HEK293 (cell line): Measurements from ENCODE around the gene CADPS.
"Not testable (repeated sequence)": the region's sequence is repeated elsewhere in the genome, so short reads cannot be mapped to it uniquely, and the experiment has no call there.

Experiments
- CTCF ChIA-PET: fragments of 350-600 bp; formaldehyde crosslinking; extraction: SDS; loops from one replicate; lab custom pipeline; 2021; ENCODE audit warnings: antibody characterized with exemption; lab: Yijun Ruan, JAX
- POLR2A ChIA-PET: fragments of 300-600 bp; formaldehyde crosslinking; extraction: SDS; loops from one replicate; lab custom pipeline; 2020; ENCODE audit warnings: antibody characterized with exemption, inconsistent platforms; lab: Yijun Ruan, JAX
- H3K27ac ChIP-seq: fragments of 200-500 bp; sonication (Bioruptor generic); 2 replicates; pipeline ENCODE4 v1.5.1; 2014; ENCODE audit warnings: low read depth, low read length, control low read depth, inconsistent platforms; ENCODE audit errors: extremely low read depth
- H3K36me3 ChIP-seq, 2 experiments: fragments of 200-500 bp in 1 of 2; sonication (Bioruptor generic) in 1 of 2; 1 replicate in 1 of 2; 2 replicates in 1 of 2; pipeline ENCODE4 v1.5.1; 2014 to 2017; ENCODE audit warnings: inconsistent platforms in 2 of 2, low read length in 2 of 2; ENCODE audit not compliant: control insufficient read depth in 2 of 2, insufficient read depth in 1 of 2
- H3K4me1 ChIP-seq: fragments of 200-500 bp; sonication (Bioruptor generic); 2 replicates; pipeline ENCODE4 v1.5.1; 2014; ENCODE audit warnings: mild to moderate bottlenecking, low read length, inconsistent platforms; ENCODE audit not compliant: control insufficient read depth, insufficient read depth
- H3K4me3 ChIP-seq: 2 replicates; pipeline ENCODE4 v1.5.1; 2011; ENCODE audit warnings: low read depth, mild to moderate bottlenecking, control low read depth, low read length, moderate library complexity
- H3K9me3 ChIP-seq: fragments of 200-500 bp; sonication (Bioruptor generic); 2 replicates; pipeline ENCODE4 v1.5.1; 2014; ENCODE audit warnings: low read depth, low read length, inconsistent platforms; ENCODE audit not compliant: control insufficient read depth, insufficient read depth
- GLI2 ChIP-seq: fragments of 450-650 bp; formaldehyde crosslinking; IDR thresholded peaks from 2 replicates; pipeline ENCODE4; 2017; ENCODE audit warnings: missing biosample characterization, missing genetic modification characterization, low read depth, borderline replicate concordance
- HOXD13 ChIP-seq: sonication (generic); formaldehyde crosslinking; IDR thresholded peaks from 2 replicates; pipeline ENCODE4 v1.8.0; 2022; ENCODE audit warnings: missing genetic modification reagents, borderline replicate concordance
- KLF9 ChIP-seq: fragments of 450-650 bp; formaldehyde crosslinking; IDR thresholded peaks from 2 replicates; pipeline ENCODE4 v1.5.1; 2016; ENCODE audit warnings: missing biosample characterization, missing genetic modification characterization, low read depth
- PRDM1 ChIP-seq: fragments of 450-650 bp; formaldehyde crosslinking; IDR thresholded peaks from 2 replicates; pipeline ENCODE4; 2016; ENCODE audit warnings: missing biosample characterization, missing genetic modification characterization
- SETDB1 ChIP-seq: IDR thresholded peaks from one replicate; pipeline ENCODE4 v1.6.1; 2017; ENCODE audit warnings: mild to moderate bottlenecking, low read length, moderate library complexity, mixed read lengths; ENCODE audit not compliant: insufficient read length
- ZFP37 ChIP-seq: fragments of 450-650 bp; formaldehyde crosslinking; IDR thresholded peaks from 2 replicates; pipeline ENCODE4 v1.5.1; 2016; ENCODE audit warnings: missing biosample characterization, missing genetic modification characterization
- ZNF366 ChIP-seq: fragments of 450-650 bp; formaldehyde crosslinking; conservative IDR thresholded peaks from 2 replicates; pipeline ENCODE4 v1.5.1; 2016; ENCODE audit warnings: missing biosample characterization, missing genetic modification characterization
- ZNF404 ChIP-seq: fragments of 450-650 bp; formaldehyde crosslinking; IDR thresholded peaks from 2 replicates; pipeline ENCODE4 v1.5.1; 2017; ENCODE audit warnings: missing biosample characterization, missing genetic modification characterization
- ZNF48 ChIP-seq: fragments of 450-650 bp; formaldehyde crosslinking; IDR thresholded peaks from 2 replicates; pipeline ENCODE4 v1.5.1; 2016; ENCODE audit warnings: missing biosample characterization, missing genetic modification characterization
- ZNF501 ChIP-seq: fragments of 450-650 bp; formaldehyde crosslinking; IDR thresholded peaks from 2 replicates; pipeline ENCODE4 v1.5.1; 2016; ENCODE audit warnings: missing biosample characterization, missing genetic modification characterization
- ZNF548 ChIP-seq: fragments of 450-650 bp; formaldehyde crosslinking; IDR thresholded peaks from 2 replicates; pipeline ENCODE4 v1.5.1; 2016; ENCODE audit warnings: missing biosample characterization, missing genetic modification characterization
- ZNF596 ChIP-seq: fragments of 450-650 bp; IDR thresholded peaks from 2 replicates; pipeline ENCODE4 v1.5.0; 2018; ENCODE audit warnings: missing biosample characterization, mild to moderate bottlenecking, missing genetic modification characterization, moderate library complexity
- ZNF626 ChIP-seq: fragments of 450-650 bp; sonication (Bioruptor Pico); formaldehyde crosslinking; IDR thresholded peaks from 2 replicates; pipeline ENCODE4 v1.5.1; 2018; ENCODE audit warnings: missing biosample characterization, missing genetic modification characterization, inconsistent platforms
- ZNF664 ChIP-seq: fragments of 450-650 bp; formaldehyde crosslinking; IDR thresholded peaks from 2 replicates; pipeline ENCODE4 v1.5.1; 2016; ENCODE audit warnings: missing biosample characterization, missing genetic modification characterization
- ZNF776 ChIP-seq: fragments of 450-650 bp; formaldehyde crosslinking; IDR thresholded peaks from 2 replicates; pipeline ENCODE4 v1.5.0; 2017; ENCODE audit warnings: missing biosample characterization, missing genetic modification characterization, borderline replicate concordance
- ZNF843 ChIP-seq: fragments of 450-650 bp; formaldehyde crosslinking; IDR thresholded peaks from 2 replicates; pipeline ENCODE4 v1.5.1; 2016; ENCODE audit warnings: missing biosample characterization, missing genetic modification characterization
- TF ChIP-seq, protein P1 (sequence below): fragments of 450-650 bp; formaldehyde crosslinking; IDR thresholded peaks from 2 replicates; pipeline ENCODE4 v1.5.1; 2016; ENCODE audit warnings: missing biosample characterization, missing genetic modification characterization
- TF ChIP-seq, protein P2 (sequence below): fragments of 450-650 bp; IDR thresholded peaks from 2 replicates; pipeline ENCODE4 v1.5.1; 2018; ENCODE audit warnings: missing biosample characterization, mild to moderate bottlenecking, missing genetic modification characterization
- TF ChIP-seq, protein P3 (sequence below): fragments of 450-650 bp; formaldehyde crosslinking; IDR thresholded peaks from 2 replicates; pipeline ENCODE4 v1.5.1; 2017; ENCODE audit warnings: missing biosample characterization, missing genetic modification characterization
- TF ChIP-seq, protein P4 (sequence below): fragments of 450-650 bp; formaldehyde crosslinking; IDR thresholded peaks from 2 replicates; pipeline ENCODE4 v1.5.1; 2016; ENCODE audit warnings: missing biosample characterization, missing genetic modification characterization

The CADPS gene

DNA sequence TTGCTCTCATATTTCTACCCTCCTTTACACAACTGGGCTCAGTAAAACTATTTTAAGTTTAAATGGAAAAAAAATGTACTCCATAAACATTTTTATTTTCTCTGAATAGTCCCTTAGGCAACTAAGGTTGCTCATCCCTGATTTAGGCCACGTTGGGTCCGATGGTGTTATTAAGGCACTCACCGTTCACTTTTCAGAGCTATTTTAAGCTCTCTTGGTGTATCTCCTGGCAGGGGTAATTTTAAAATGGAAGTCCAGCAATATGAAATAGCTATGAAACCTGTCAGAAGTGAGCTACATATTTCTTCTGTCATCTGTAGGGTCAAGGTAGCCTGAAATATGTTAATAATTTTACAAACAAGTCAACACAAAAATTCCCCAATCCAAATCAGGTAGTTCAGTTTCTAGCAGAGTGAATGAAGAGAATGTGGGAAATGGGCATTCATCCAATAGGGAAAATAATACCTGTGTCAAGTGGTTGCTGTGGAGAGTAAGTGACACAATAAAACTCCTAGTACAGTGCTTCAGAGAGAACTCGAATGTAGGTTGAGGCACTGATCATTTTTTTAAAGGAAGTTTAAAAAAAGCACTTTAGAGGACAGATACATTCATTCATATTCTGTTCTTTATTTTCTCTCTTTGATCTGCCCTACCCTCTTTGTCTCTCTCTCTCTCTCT is 292.6 kb downstream of the CADPS start:
- TF ChIP-seq ZFP37 (tag by site-specific recombination) (no peak), ZNF596 (peak; percentile 83)
- TF ChIP-seq, all 188 proteins: peak for 1
- Histone ChIP-seq H3K4me1 (no peaks in the 10 kb centered on the region), H3K27ac (no peak overlapping the region), H3K4me3 (no peak overlapping the region), H3K36me3 (no peaks in the 10 kb centered on the region), H3K9me3 (no peaks in the 10 kb centered on the region)
- ChIA-PET CTCF (interaction anchor here (0.7 kb wide), 1 partner anchor 250 kb away, joined by 3 read pairs; no protein-coding TSS in a partner anchor), POLR2A (no interaction called here)

DNA sequence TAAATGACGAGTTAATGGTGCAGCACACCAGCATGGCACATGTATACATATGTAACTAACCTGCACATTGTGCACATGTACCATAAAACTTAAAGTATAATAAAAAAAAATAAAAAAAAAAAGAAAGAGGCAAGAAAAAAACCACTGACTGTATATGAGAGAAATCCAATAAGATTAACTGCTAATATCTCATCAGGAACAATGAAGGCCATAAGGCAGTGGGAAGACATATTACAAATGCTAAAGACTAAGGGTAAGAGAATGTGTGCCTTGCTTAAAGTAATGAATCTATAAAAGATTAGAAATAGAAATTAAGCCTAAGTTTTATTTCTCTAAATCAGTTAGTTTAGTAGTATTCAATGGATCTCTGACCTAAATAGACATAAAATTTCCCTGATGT is 294.7 kb downstream of the CADPS start:
- H3K4me3 ChIP-seq, H3K27ac ChIP-seq, H3K9me3 ChIP-seq, H3K4me1 ChIP-seq, POLR2A ChIA-PET, H3K36me3 ChIP-seq, CTCF ChIA-PET: not testable (repeated sequence)
- peak; percentile 20 for TF ChIP-seq SETDB1

DNA sequence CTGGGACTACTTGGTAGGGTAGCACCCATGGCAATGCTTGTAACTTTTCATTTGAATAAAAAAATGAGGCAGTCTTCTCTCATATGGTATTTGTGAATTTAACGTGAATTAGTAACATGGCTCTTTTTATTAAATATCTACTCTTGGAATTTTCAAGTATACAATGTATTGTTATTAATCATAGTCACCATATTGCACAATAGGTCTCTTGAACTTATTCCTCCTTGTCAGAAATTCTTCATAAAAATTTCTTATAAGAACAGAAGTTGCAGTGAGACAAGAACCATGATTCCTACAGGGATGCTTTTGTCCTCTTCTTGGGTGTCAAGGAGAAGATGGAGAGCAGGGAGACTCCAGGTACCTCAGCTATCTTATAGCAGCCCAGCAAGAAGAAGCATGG is 298.1 kb downstream of the CADPS start:
- H3K36me3 ChIP-seq: no peaks in the 10 kb centered on the region
- H3K4me1 ChIP-seq: no peaks in the 10 kb centered on the region
- no peak overlapping the region for H3K4me3 ChIP-seq
- H3K27ac ChIP-seq: no peak overlapping the region
- TF ChIP-seq ZNF843 (no peak), ZNF776 (tag by site-specific recombination) (no peak), ZNF366 (tag by site-specific recombination) (no peak), KLF9 (tag by site-specific recombination) (no peak), ZNF404 (tag by site-specific recombination) (no peak), ZNF48 (no peak), HOXD13 (CRISPR knock-in tag) (no peak), ZNF501 (tag by site-specific recombination) (no peak), ZNF664 (tag by site-specific recombination) (no peak), GLI2 (tag by site-specific recombination) (no peak), ZNF548 (no peak), PRDM1 (tag by site-specific recombination) (no peak), ZNF626 (tag by site-specific recombination) (no peak)
- TF ChIP-seq, protein P1, sequence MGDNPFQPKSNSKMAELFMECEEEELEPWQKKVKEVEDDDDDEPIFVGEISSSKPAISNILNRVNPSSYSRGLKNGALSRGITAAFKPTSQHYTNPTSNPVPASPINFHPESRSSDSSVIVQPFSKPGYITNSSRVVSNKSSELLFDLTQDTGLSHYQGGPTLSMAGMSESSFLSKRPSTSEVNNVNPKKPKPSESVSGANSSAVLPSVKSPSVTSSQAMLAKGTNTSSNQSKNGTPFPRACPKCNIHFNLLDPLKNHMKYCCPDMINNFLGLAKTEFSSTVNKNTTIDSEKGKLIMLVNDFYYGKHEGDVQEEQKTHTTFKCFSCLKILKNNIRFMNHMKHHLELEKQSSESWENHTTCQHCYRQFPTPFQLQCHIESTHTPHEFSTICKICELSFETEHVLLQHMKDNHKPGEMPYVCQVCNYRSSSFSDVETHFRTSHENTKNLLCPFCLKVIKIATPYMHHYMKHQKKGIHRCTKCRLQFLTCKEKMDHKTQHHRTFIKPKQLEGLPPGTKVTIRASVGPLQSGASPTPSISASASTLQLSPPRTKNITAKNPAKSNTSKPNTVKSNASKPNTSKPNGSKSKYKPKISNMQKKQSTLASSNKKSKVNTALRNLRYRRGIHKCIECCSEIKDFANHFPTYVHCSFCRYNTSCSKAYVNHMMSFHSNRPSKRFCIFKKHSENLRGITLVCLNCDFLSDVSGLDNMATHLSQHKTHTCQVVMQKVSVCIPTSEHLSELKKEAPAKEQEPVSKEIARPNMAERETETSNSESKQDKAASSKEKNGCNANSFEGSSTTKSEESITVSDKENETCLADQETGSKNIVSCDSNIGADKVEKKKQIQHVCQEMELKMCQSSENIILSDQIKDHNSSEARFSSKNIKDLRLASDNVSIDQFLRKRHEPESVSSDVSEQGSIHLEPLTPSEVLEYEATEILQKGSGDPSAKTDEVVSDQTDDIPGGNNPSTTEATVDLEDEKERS (tag by site-specific recombination): no peak
- TF ChIP-seq, protein P2, sequence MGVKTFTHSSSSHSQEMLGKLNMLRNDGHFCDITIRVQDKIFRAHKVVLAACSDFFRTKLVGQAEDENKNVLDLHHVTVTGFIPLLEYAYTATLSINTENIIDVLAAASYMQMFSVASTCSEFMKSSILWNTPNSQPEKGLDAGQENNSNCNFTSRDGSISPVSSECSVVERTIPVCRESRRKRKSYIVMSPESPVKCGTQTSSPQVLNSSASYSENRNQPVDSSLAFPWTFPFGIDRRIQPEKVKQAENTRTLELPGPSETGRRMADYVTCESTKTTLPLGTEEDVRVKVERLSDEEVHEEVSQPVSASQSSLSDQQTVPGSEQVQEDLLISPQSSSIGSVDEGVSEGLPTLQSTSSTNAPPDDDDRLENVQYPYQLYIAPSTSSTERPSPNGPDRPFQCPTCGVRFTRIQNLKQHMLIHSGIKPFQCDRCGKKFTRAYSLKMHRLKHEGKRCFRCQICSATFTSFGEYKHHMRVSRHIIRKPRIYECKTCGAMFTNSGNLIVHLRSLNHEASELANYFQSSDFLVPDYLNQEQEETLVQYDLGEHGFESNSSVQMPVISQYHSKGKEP (tag by site-specific recombination): no peak
- TF ChIP-seq, protein P3, sequence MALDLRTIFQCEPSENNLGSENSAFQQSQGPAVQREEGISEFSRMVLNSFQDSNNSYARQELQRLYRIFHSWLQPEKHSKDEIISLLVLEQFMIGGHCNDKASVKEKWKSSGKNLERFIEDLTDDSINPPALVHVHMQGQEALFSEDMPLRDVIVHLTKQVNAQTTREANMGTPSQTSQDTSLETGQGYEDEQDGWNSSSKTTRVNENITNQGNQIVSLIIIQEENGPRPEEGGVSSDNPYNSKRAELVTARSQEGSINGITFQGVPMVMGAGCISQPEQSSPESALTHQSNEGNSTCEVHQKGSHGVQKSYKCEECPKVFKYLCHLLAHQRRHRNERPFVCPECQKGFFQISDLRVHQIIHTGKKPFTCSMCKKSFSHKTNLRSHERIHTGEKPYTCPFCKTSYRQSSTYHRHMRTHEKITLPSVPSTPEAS (tag by site-specific recombination): no peak
- TF ChIP-seq, protein P4, sequence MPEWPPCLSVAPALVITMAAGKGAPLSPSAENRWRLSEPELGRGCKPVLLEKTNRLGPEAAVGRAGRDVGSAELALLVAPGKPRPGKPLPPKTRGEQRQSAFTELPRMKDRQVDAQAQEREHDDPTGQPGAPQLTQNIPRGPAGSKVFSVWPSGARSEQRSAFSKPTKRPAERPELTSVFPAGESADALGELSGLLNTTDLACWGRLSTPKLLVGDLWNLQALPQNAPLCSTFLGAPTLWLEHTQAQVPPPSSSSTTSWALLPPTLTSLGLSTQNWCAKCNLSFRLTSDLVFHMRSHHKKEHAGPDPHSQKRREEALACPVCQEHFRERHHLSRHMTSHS (tag by site-specific recombination): no peak
- ChIA-PET CTCF (interaction anchor here (0.5 to 0.8 kb wide), 2 partner anchors 18 to 140 kb away, joined by 5 read pairs; no protein-coding TSS in a partner anchor), POLR2A (no interaction called here)
- no peaks in the 10 kb centered on the region for H3K9me3 ChIP-seq
